Measurements from ENCODE around the gene ZNF579. TPM values are rescaled to one million over a fixed set of nuclear protein-coding genes. Genes with fewer than 3 reads are reported as not detected.

ZNF579 gene
- total and polyA plus RNA-seq, 2 of the 13 experiments (the other 11 are each of a cell fraction or from before 2014, with no cell fraction given): 2.1 to 2.9 TPM

- no peak for TF ChIP-seq ARID2 (CRISPR knock-in tag; IDR thresholded peaks at IDR 0.05; ENCODE audit: borderline replicate concordance)
- peak; percentile 61; the same call in 1 of the 2 replicates for TF ChIP-seq ERF (CRISPR knock-in tag; IDR thresholded peaks at IDR 0.05)
- TF ChIP-seq TERF1 (CRISPR knock-in tag; IDR thresholded peaks at IDR 0.05): no peak
- no peak for TF ChIP-seq KIAA2018 (CRISPR knock-in tag; IDR thresholded peaks at IDR 0.05; ENCODE audit: borderline replicate concordance)
- no peak for TF ChIP-seq FOXA3 (CRISPR knock-in tag; IDR thresholded peaks at IDR 0.05)
- TF ChIP-seq FOXK1 (CRISPR knock-in tag; IDR thresholded peaks at IDR 0.05; ENCODE audit: borderline replicate concordance, low read depth): peak; percentile 37; the same call in 1 of the 2 replicates
- no peak for TF ChIP-seq ZBTB34 (CRISPR knock-in tag; IDR thresholded peaks at IDR 0.05)
- no peak for TF ChIP-seq SALL2 (CRISPR knock-in tag; IDR thresholded peaks at IDR 0.05)
- TF ChIP-seq IRX3 (CRISPR knock-in tag; IDR thresholded peaks at IDR 0.05; ENCODE audit: borderline replicate concordance, low read depth): no peak
- TF ChIP-seq NR3C1 (CRISPR knock-in tag; IDR thresholded peaks at IDR 0.05): no peak
- no peak for TF ChIP-seq ZNF543 (CRISPR knock-in tag; IDR thresholded peaks at IDR 0.05)
- no peak for TF ChIP-seq KMT2A (CRISPR knock-in tag; IDR thresholded peaks at IDR 0.05)
- TF ChIP-seq NR0B2 (CRISPR knock-in tag; IDR thresholded peaks at IDR 0.05): no peak
- TF ChIP-seq PRDM4 (CRISPR knock-in tag; IDR thresholded peaks at IDR 0.05; ENCODE audit: borderline replicate concordance): no peak
- TF ChIP-seq MEF2D (CRISPR knock-in tag; IDR thresholded peaks at IDR 0.05): no peak
Observed at GRCh38 chr19:55544776-55545439, 35.7 kb downstream of the ZNF579 start (continued).
